ENCODE data around the gene STAP1. TPM values are rescaled to one million over a fixed set of nuclear protein-coding genes. Genes with fewer than 3 reads are reported as not detected.

Gene STAP1
- not detected in 2 replicates for total RNA-seq
- long read RNA-seq: 0 reads

- peaks cover 54% of the 10 kb centered on the region for H3K27me3 Mint-ChIP-seq (ENCODE audit: unreplicated experiment)
- no peak within 1 kb of the TSS for H3K27ac Mint-ChIP-seq (ENCODE audit: unreplicated experiment)
- H3K9me3 Mint-ChIP-seq (ENCODE audit: unreplicated experiment): no peaks in the 10 kb centered on the region
- no peak for DNase-seq (ENCODE audit: extremely low spot score, unreplicated experiment)
- no peaks in the 10 kb centered on the region for H3K4me1 Mint-ChIP-seq (ENCODE audit: unreplicated experiment)
- TF ChIP-seq CTCF (IDR thresholded peaks at IDR 0.05): no peak
- no peaks in the 10 kb centered on the region for H3K36me3 Mint-ChIP-seq (ENCODE audit: unreplicated experiment)
- no peak within 1 kb of the TSS for H3K4me3 Mint-ChIP-seq (ENCODE audit: unreplicated experiment)
Observed at GRCh38 chr4:67558493-67558892, at the start of gene STAP1. TSS of gene STAP1 (plus strand) at chr4:67558727. CDS start at chr4:67558810, 83 bp downstream.

- Mint-ChIP-seq H3K36me3 (ENCODE audit: unreplicated experiment) (peaks cover 41% of the 10 kb centered on the region), H3K4me3 (ENCODE audit: unreplicated experiment) (no peak overlapping the region), H3K27ac (ENCODE audit: unreplicated experiment) (no peak overlapping the region), H3K4me1 (ENCODE audit: unreplicated experiment) (no peaks in the 10 kb centered on the region), H3K9me3 (ENCODE audit: unreplicated experiment) (no peaks in the 10 kb centered on the region), H3K27me3 (ENCODE audit: unreplicated experiment) (no peaks in the 10 kb centered on the region)
- no peak for DNase-seq (ENCODE audit: extremely low spot score, unreplicated experiment)
- TF ChIP-seq CTCF (IDR thresholded peaks at IDR 0.05): no peak
Observed at GRCh38 chr4:67512501-67512900, 46.0 kb upstream of the STAP1 start.

GRCh38 chr4:67520141-67520540, 38.4 kb upstream of the STAP1 start:
- H3K36me3 Mint-ChIP-seq (ENCODE audit: unreplicated experiment): peaks cover 25% of the 10 kb centered on the region
- no peaks in the 10 kb centered on the region for H3K9me3 Mint-ChIP-seq (ENCODE audit: unreplicated experiment)
- H3K27ac Mint-ChIP-seq (ENCODE audit: unreplicated experiment): no peak overlapping the region
- DNase-seq (ENCODE audit: extremely low spot score, unreplicated experiment): no peak
- no peak overlapping the region for H3K4me3 Mint-ChIP-seq (ENCODE audit: unreplicated experiment)
- no peak for TF ChIP-seq CTCF (IDR thresholded peaks at IDR 0.05)
- H3K4me1 Mint-ChIP-seq (ENCODE audit: unreplicated experiment): peaks cover 2% of the 10 kb centered on the region
- H3K27me3 Mint-ChIP-seq (ENCODE audit: unreplicated experiment): no peaks in the 10 kb centered on the region

GRCh38 chr4:67521506-67521905, 37.0 kb upstream of the STAP1 start:
- Mint-ChIP-seq H3K4me1 (ENCODE audit: unreplicated experiment) (peaks cover 2% of the 10 kb centered on the region), H3K27ac (ENCODE audit: unreplicated experiment) (no peak overlapping the region), H3K36me3 (ENCODE audit: unreplicated experiment) (peaks cover 33% of the 10 kb centered on the region), H3K9me3 (ENCODE audit: unreplicated experiment) (peaks cover 7% of the 10 kb centered on the region), H3K4me3 (ENCODE audit: unreplicated experiment) (no peak overlapping the region), H3K27me3 (ENCODE audit: unreplicated experiment) (no peaks in the 10 kb centered on the region)
- no peak for TF ChIP-seq CTCF (IDR thresholded peaks at IDR 0.05)
- DNase-seq (ENCODE audit: extremely low spot score, unreplicated experiment): no peak

GRCh38 chr4:67522230-67522629, 36.3 kb upstream of the STAP1 start:
- no peak for TF ChIP-seq CTCF (IDR thresholded peaks at IDR 0.05)
- H3K27ac Mint-ChIP-seq (ENCODE audit: unreplicated experiment): no peak overlapping the region
- no peaks in the 10 kb centered on the region for H3K27me3 Mint-ChIP-seq (ENCODE audit: unreplicated experiment)
- peaks cover 34% of the 10 kb centered on the region for H3K36me3 Mint-ChIP-seq (ENCODE audit: unreplicated experiment)
- H3K9me3 Mint-ChIP-seq (ENCODE audit: unreplicated experiment): peaks cover 7% of the 10 kb centered on the region
- peaks cover 2% of the 10 kb centered on the region for H3K4me1 Mint-ChIP-seq (ENCODE audit: unreplicated experiment)
- H3K4me3 Mint-ChIP-seq (ENCODE audit: unreplicated experiment): no peak overlapping the region
- DNase-seq (ENCODE audit: extremely low spot score, unreplicated experiment): no peak

Measured in osteocyte (in vitro differentiated cells).